Erythroblast (primary cell): ENCODE data around the gene HLA-DMB.

Source experiments
- GATA1 ChIP-seq: IDR thresholded peaks from 2 replicates; pipeline ENCODE4 v1.6.1; 2011; ENCODE audit warnings: low read depth, mild to moderate bottlenecking, control low read depth, low read length, moderate library complexity
- POLR2A ChIP-seq: IDR thresholded peaks from 2 replicates; pipeline ENCODE4 v1.6.1; 2011; ENCODE audit warnings: mild to moderate bottlenecking, low read length

DNA sequence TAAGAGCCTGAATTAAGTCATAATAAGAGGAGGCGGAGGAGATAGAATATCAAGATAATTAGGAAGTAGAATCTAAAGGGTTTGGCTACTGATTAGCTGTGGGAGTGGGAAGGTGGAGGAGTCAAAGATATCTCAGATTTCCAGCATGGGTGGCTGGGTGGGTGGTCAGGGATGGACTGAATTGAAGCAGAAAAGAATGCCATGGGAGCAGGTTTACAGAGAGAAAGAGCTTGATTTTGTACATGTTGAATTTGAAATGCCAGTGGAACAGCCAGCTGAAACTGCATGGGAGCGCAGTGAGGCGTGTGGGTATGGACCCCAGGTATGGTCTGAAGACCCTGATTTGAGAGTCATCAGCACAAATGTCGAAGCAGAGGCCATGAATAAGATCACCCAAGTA lies 13.4 kb upstream of the HLA-DMB start:
- TF ChIP-seq POLR2A (no peak), GATA1 (no peak)
